Activated CD4-positive, alpha-beta T cell treated with anti-CD3 and anti-CD28 coated beads for 36 hours (primary cell): ENCODE measurements around the gene SMOC2. TPM values are rescaled to one million over a fixed set of nuclear protein-coding genes. Genes with fewer than 3 reads are reported as not detected.

Source experiments
- ATAC-seq: fragments of 200-7000 bp; cut with Tn5 transposase; one replicate; pipeline ENCODE4 v1.10.0; 2021; ENCODE audit warnings: mild to moderate bottlenecking, moderate library complexity
- CTCF ChIA-PET: fragments of 350-600 bp; sonication (Branson Sonifier 250); formaldehyde crosslinking; loops from one replicate; lab custom pipeline; 2021; ENCODE audit warnings: antibody characterized with exemption; lab: Charles Lee
- POLR2A ChIA-PET: fragments of 350-600 bp; sonication (Branson Sonifier 250); formaldehyde crosslinking; loops from one replicate; lab custom pipeline; 2021; ENCODE audit warnings: antibody characterized with exemption, inconsistent platforms; lab: Charles Lee
- DNase-seq: peaks from one replicate; pipeline ENCODE4 v3.0.0-alpha.2; 2020
- H3K27ac Mint-ChIP-seq: one replicate; pipeline ENCODE4 v1.8.0; 2021; ENCODE audit warnings: mixed read lengths
- H3K27me3 Mint-ChIP-seq: one replicate; pipeline ENCODE4 v1.8.0; 2021; ENCODE audit warnings: mixed read lengths
- H3K36me3 Mint-ChIP-seq: one replicate; pipeline ENCODE4 v1.8.0; 2021; ENCODE audit warnings: low read depth, mixed read lengths
- H3K4me1 Mint-ChIP-seq: one replicate; pipeline ENCODE4 v1.8.0; 2021; ENCODE audit warnings: mixed read lengths
- H3K4me3 Mint-ChIP-seq: one replicate; pipeline ENCODE4 v1.8.0; 2021; ENCODE audit warnings: mild to moderate bottlenecking, moderate library complexity, mixed read lengths
- H3K9me3 Mint-ChIP-seq: one replicate; pipeline ENCODE4 v1.8.0; 2021; ENCODE audit warnings: low read depth, mixed read lengths
- intact Hi-C, 2 experiments: fragments of 100-400 bp; cut with DNase I in 1 of 2; cut with micrococcal nuclease in 1 of 2; formaldehyde crosslinking; loops; one replicate each; pipeline versions ENCODE4 v1.14.2 to v1.15.1; 2022 to 2024; cut with DNase I, micrococcal nuclease
- total RNA-seq, 2 experiments: library from RNA; stranded (reverse); gene quantifications; one replicate each; pipeline ENCODE4 v1.2.3, GENCODE V29; 2021

SMOC2 gene
- total RNA-seq, 2 experiments from 2014 or later = not detected

DNA sequence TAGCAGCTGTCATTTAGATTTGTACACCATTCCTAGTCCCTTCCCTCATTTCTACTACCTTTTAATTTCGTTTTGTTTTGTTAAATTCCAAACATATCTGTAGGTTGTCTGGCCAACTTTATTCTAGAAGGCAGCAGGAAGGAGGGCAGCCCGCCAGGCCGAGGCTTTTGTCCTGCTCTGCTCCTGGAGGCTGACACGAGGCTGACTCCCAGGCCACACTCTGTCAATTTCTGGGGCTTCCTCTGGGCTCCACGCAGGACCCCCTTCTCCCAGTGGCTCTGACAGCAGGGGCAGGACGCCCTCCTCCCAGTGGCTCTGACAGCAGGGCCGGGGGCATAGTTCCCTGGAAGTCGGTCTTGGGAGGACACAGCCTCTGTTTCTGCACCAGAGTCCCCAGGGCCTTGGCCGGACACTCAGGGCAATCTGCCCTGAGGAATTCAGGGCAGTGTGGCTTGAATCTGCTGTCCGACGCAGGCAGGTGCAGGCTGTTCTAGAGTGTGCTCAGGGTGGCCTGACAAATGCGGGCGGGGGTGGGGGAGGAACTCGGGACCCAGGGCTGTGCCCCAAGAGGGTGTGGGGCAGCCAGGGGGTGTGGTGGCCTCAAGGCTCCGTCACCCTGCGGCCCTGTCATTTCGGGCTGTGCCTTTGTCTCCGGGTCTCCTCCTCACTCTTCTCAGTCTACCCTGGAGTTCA lies 11.8 kb downstream of the SMOC2 start:
- intact Hi-C loops = no loop called here
- ATAC-seq (no peak), DNase-seq (no peak)
- H3K4me3 Mint-ChIP-seq = no peak overlapping the region
- H3K27me3 Mint-ChIP-seq = peaks cover 20% of the 10 kb centered on the region
- no peaks in the 10 kb centered on the region for H3K9me3 Mint-ChIP-seq
- ChIA-PET CTCF (no interaction called here), POLR2A (no interaction called here)
- no peak overlapping the region for H3K27ac Mint-ChIP-seq
- no peaks in the 10 kb centered on the region for H3K4me1 Mint-ChIP-seq
- H3K36me3 Mint-ChIP-seq = no peaks in the 10 kb centered on the region

DNA sequence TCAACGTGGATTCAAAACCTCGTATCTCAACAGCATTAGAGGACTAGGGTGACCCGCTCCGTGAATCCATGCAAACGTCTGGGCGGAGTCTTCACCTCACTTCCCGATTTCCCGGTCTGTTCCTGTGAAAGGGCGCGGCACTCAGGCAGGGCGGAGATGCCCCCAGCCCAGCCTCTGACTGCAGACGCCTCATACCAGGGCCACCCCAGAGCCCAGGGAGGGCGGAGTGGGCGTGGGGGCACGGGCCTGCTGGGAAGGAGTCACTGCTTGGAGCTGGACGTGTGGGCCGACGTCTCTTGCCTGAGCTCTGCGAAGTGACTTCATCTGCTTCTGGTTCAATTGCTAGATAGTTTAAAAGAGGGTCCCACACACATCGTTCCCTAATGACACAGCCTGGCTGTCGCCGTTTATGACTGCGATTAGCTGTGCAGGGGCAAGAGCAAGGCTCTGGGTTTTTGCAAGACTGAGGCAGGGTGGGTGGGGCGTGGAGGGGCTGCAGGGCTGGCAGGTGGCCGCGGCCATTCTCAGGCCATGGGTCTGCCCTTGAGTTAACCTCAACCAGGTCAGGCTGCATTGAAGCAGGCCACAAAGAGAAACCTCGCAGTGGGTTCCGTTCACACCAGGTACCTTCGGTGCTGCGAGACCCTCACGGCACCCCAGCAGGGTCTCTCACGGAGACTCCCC lies 15.0 kb downstream of the SMOC2 start:
- no peaks in the 10 kb centered on the region for H3K36me3 Mint-ChIP-seq
- ChIA-PET CTCF (no interaction called here), POLR2A (no interaction called here)
- ATAC-seq (no peak), DNase-seq (no peak)
- no peak overlapping the region for H3K27ac Mint-ChIP-seq
- no peaks in the 10 kb centered on the region for H3K4me1 Mint-ChIP-seq
- intact Hi-C loops = no loop called here
- no peaks in the 10 kb centered on the region for H3K9me3 Mint-ChIP-seq
- H3K27me3 Mint-ChIP-seq = peaks cover 15% of the 10 kb centered on the region
- no peak overlapping the region for H3K4me3 Mint-ChIP-seq

- intact Hi-C loops = no loop called here
- no peak for DNase-seq
- POLR2A ChIA-PET = no interaction called here
- no peak overlapping the region for H3K4me3 Mint-ChIP-seq
- H3K27me3 Mint-ChIP-seq = peaks cover 12% of the 10 kb centered on the region
- H3K4me1 Mint-ChIP-seq = no peaks in the 10 kb centered on the region
- H3K27ac Mint-ChIP-seq = no peak overlapping the region
- ATAC-seq = no peak
- no peaks in the 10 kb centered on the region for H3K9me3 Mint-ChIP-seq
- no peaks in the 10 kb centered on the region for H3K36me3 Mint-ChIP-seq
- CTCF ChIA-PET = no interaction called here
Observed at GRCh38 chr6:168456907-168457652, 16.1 kb downstream of the SMOC2 start.

DNA sequence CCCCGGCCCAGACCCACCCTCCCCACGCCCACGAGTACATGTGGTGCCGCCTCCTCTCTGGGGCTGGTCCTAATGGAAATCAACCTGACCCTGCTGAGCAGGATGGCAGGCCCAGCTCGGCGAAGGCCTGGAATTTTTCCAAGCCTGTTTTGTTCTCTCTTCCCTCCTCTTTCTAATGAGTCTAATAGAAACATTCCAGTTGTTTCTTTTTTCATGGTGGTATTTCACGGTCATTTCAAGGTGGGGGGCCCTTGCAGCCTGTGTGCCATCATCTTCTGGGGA lies 16.6 kb downstream of the SMOC2 start:
- H3K4me1 Mint-ChIP-seq = no peaks in the 10 kb centered on the region
- ChIA-PET POLR2A (no interaction called here), CTCF (no interaction called here)
- no peaks in the 10 kb centered on the region for H3K9me3 Mint-ChIP-seq
- no peak overlapping the region for H3K27ac Mint-ChIP-seq
- H3K36me3 Mint-ChIP-seq = no peaks in the 10 kb centered on the region
- ATAC-seq = no peak
- intact Hi-C loops = no loop called here
- DNase-seq = no peak
- H3K4me3 Mint-ChIP-seq = no peak overlapping the region
- peaks cover 12% of the 10 kb centered on the region for H3K27me3 Mint-ChIP-seq

DNA sequence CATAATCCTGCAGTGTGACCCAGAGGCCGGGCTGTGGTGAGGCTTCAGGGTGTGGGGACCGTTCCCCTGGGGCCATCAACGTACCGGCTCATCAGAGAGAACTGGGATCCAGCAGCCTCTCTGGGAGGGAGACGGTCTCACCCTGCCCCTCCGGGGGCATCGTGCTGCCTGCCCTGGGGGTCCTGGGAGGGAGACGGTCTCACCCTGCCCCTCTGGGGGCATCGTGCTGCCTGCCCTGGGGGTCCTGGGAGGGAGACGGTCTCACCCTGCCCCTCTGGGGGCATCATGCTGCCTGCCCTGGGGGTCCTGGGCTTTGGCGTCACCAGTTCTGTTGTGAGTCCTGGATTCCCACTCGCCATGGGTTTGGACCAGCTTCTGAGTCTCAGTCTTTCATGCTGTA lies 17.1 kb downstream of the SMOC2 start:
- peaks cover 12% of the 10 kb centered on the region for H3K27me3 Mint-ChIP-seq
- H3K9me3 Mint-ChIP-seq = no peaks in the 10 kb centered on the region
- no peak overlapping the region for H3K4me3 Mint-ChIP-seq
- no peaks in the 10 kb centered on the region for H3K4me1 Mint-ChIP-seq
- no peak overlapping the region for H3K27ac Mint-ChIP-seq
- ATAC-seq (no peak), DNase-seq (no peak)
- H3K36me3 Mint-ChIP-seq = no peaks in the 10 kb centered on the region
- intact Hi-C loops = no loop called here
- CTCF ChIA-PET = no interaction called here
- POLR2A ChIA-PET = no interaction called here

DNA sequence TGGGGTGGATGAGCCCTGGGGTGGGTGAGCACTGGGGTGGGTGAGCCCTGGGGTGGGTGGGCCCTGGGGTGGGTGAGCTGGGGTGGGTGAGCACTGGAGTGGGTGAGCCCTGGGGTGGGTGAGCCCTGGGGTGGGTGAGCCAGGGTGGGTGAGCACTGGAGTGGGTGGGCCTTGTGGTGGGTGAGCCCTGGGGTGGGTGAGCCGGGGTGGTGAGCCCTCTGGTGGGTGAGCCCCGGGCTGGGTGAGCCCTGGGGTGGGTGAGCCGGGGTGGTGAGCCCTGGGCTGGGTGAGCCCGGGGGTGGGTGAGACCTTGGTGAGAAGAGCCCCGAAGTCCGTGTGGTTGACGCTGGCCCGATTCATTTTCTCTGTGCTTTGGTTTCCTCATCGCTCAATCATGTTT lies 18.6 kb downstream of the SMOC2 start:
- Mint-ChIP-seq H3K4me1 (no peaks in the 10 kb centered on the region), H3K4me3 (no peak overlapping the region), H3K27ac (no peak overlapping the region), H3K9me3 (no peaks in the 10 kb centered on the region), H3K36me3 (no peaks in the 10 kb centered on the region), H3K27me3 (peaks cover 4% of the 10 kb centered on the region)
- CTCF ChIA-PET = interaction anchor here (0.6 kb wide), 1 partner anchor 22 kb away, joined by 3 read pairs; no protein-coding TSS in a partner anchor
- intact Hi-C loops = no loop called here
- DNase-seq (no peak), ATAC-seq (no peak)
- POLR2A ChIA-PET = no interaction called here

GRCh38 chr6:168462289-168462853 lies 21.4 kb downstream of the SMOC2 start:
- Mint-ChIP-seq H3K4me1 (no peaks in the 10 kb centered on the region), H3K9me3 (no peaks in the 10 kb centered on the region), H3K4me3 (no peak overlapping the region), H3K27ac (no peak overlapping the region), H3K27me3 (peaks cover 2% of the 10 kb centered on the region), H3K36me3 (no peaks in the 10 kb centered on the region)
- ChIA-PET POLR2A (no interaction called here), CTCF (interaction anchor here (0.6 to 1.3 kb wide), 2 partner anchors 11 to 582 kb away, joined by 3 read pairs; no protein-coding TSS in a partner anchor)
- intact Hi-C loops = no loop called here
- ATAC-seq (no peak), DNase-seq (no peak)

DNA sequence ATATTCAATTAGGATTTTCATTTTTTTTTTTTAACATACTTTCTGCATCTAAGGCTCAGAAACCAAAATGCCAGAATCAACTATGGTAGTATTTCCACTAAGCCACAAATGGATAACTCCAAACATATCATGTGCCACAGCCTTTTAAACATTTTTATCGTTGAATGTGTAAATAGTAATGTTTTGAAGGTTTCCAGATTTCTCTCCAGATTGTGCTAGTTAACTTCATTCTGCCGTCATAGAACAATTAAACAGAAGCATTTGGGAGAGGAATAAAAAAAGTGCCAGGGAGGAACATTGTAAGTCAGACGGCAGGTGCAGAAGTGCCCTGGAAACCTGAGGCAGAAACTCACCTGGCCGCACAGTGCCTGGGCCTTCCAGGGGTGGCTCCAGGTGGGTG lies 23.6 kb downstream of the SMOC2 start:
- Mint-ChIP-seq H3K4me1 (no peaks in the 10 kb centered on the region), H3K9me3 (no peaks in the 10 kb centered on the region), H3K4me3 (no peak overlapping the region), H3K36me3 (no peaks in the 10 kb centered on the region), H3K27me3 (peaks cover 2% of the 10 kb centered on the region), H3K27ac (no peak overlapping the region)
- DNase-seq = no peak
- ChIA-PET POLR2A (no interaction called here), CTCF (no interaction called here)
- no peak for ATAC-seq
- intact Hi-C loops = no loop called here

GRCh38 chr6:168468045-168468444 lies 27.1 kb downstream of the SMOC2 start:
- intact Hi-C loops = no loop called here
- Mint-ChIP-seq H3K4me3 (no peak overlapping the region), H3K4me1 (no peaks in the 10 kb centered on the region), H3K36me3 (no peaks in the 10 kb centered on the region), H3K27me3 (no peaks in the 10 kb centered on the region), H3K27ac (no peak overlapping the region), H3K9me3 (no peaks in the 10 kb centered on the region)
- ChIA-PET POLR2A (no interaction called here), CTCF (no interaction called here)
- no peak for DNase-seq
- ATAC-seq = no peak

DNA sequence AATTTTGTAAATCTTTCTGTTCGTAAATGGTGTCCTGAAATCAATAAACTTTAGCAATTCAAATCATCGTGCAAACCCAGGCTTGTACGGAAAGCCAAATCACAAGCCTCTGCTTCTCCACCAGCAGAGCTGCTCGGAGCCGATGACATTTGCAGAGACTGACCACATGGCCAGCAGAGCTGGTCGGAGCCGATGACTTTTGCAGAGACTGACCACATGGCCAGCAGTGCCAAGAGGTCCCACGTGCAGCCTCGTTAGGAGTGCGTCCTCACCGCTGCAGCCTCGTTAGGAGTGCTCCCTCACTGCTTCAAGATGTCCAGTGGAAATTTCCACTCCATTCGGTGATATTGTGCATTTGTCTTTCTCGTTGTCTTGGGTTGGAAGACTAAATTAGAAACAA lies 28.5 kb downstream of the SMOC2 start:
- DNase-seq (no peak), ATAC-seq (no peak)
- intact Hi-C loops = no loop called here
- no peaks in the 10 kb centered on the region for H3K36me3 Mint-ChIP-seq
- no peak overlapping the region for H3K27ac Mint-ChIP-seq
- H3K4me1 Mint-ChIP-seq = no peaks in the 10 kb centered on the region
- H3K9me3 Mint-ChIP-seq = no peaks in the 10 kb centered on the region
- no peak overlapping the region for H3K4me3 Mint-ChIP-seq
- CTCF ChIA-PET = no interaction called here
- POLR2A ChIA-PET = no interaction called here
- peaks cover 3% of the 10 kb centered on the region for H3K27me3 Mint-ChIP-seq

DNA sequence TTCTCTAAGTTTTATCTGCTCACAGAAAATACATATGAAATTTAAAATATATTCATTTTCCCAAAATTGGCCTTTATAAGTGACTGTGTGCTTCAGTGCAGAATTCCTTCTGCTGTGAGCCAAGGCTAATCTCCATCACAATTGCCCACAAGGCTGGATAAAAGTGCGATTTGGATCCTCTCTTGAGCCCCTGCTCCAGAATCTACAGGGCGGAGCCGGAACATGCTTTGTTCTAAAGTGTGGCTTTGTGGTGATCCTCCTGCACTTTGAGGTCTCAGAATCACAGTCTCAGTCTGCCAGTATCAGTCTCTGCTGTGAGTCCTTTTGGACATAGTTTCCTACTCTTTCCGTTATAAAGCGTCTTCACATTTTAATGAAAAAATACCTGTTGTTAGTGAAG lies 28.9 kb downstream of the SMOC2 start:
- ChIA-PET POLR2A (no interaction called here), CTCF (no interaction called here)
- no peak for ATAC-seq
- no peak overlapping the region for H3K4me3 Mint-ChIP-seq
- intact Hi-C loops = no loop called here
- no peak overlapping the region for H3K27ac Mint-ChIP-seq
- DNase-seq = no peak
- H3K36me3 Mint-ChIP-seq = no peaks in the 10 kb centered on the region
- H3K9me3 Mint-ChIP-seq = no peaks in the 10 kb centered on the region
- H3K4me1 Mint-ChIP-seq = no peaks in the 10 kb centered on the region
- H3K27me3 Mint-ChIP-seq = peaks cover 6% of the 10 kb centered on the region

DNA sequence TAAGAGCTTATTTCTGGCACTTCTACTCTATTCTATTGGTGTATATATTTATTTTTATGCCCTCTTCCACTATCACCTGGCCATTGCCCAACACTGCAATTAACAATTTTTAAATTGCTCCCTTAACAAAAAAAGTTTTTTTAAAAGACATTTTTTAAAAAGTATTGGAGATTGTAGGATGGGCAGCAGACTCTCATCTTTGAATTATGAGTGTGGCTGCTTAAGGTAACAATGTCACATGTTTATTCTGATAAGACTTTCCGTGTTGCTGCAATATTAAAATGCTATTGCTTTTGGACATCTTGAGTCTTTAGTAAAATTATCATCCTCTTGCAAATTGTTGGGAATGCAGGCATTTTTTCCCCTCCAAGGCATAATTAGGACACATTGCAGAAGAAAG lies 31.4 kb downstream of the SMOC2 start:
- Mint-ChIP-seq H3K27me3 (peaks cover 15% of the 10 kb centered on the region), H3K36me3 (no peaks in the 10 kb centered on the region), H3K27ac (no peak overlapping the region), H3K4me3 (no peak overlapping the region), H3K9me3 (no peaks in the 10 kb centered on the region), H3K4me1 (no peaks in the 10 kb centered on the region)
- intact Hi-C loops = no loop called here
- ATAC-seq (no peak), DNase-seq (no peak)
- POLR2A ChIA-PET = no interaction called here
- CTCF ChIA-PET = no interaction called here
